ENCODE results near the gene USP12. TPM values are rescaled to one million over a fixed set of nuclear protein-coding genes. Genes with fewer than 3 reads are reported as not detected.
A peak's percentile ranks its signal among the peaks of the same experiment; 100 is the strongest.
"Not testable (repeated sequence)": the region's sequence is repeated elsewhere in the genome, so short reads cannot be mapped to it uniquely, and the experiment has no call there.

The USP12 gene
- total RNA-seq, 1 experiment from 2014 or later = 32.0 TPM

DNA sequence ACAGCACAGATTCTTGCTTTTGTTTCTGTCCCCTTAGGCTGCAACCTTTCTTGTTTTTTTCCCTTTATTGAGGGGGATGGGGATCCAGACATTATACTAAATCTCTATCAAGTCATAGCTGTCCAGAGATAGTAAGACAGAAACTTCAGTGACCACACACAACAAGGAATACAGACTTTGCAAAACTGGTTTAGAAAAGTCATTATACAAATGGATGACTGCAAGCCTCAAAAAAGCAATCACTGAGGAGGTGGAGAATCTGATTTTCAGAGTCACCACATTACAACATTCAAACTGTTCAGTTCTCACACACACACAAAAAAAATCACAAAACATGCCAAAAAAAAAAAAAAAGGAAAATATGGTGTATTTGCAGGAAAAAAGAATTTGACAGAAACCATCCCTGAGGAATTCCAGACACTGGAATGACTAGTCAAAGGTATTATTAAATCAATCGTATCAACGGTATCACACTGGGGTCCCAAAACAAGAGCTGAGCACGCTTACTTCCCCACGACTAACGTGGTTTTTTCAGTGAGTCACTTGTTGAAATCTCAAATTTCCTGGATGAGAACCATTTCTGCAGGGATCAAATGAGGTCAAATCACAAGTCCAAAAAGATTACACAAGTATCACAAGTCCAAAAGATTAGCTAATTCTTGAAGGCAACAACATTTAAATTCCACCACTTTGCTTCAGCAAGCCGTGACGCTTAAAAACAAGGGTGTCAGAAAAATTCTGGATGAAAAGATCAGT, 41.2 kb downstream of the USP12 start:
- Histone ChIP-seq H3K27ac (peak overlapping the region; percentile 44), H3K9me3 (replicated peaks) (no peaks in the 10 kb centered on the region)
- DNase-seq = peak in 1 of 2 experiments; percentile 62

DNA sequence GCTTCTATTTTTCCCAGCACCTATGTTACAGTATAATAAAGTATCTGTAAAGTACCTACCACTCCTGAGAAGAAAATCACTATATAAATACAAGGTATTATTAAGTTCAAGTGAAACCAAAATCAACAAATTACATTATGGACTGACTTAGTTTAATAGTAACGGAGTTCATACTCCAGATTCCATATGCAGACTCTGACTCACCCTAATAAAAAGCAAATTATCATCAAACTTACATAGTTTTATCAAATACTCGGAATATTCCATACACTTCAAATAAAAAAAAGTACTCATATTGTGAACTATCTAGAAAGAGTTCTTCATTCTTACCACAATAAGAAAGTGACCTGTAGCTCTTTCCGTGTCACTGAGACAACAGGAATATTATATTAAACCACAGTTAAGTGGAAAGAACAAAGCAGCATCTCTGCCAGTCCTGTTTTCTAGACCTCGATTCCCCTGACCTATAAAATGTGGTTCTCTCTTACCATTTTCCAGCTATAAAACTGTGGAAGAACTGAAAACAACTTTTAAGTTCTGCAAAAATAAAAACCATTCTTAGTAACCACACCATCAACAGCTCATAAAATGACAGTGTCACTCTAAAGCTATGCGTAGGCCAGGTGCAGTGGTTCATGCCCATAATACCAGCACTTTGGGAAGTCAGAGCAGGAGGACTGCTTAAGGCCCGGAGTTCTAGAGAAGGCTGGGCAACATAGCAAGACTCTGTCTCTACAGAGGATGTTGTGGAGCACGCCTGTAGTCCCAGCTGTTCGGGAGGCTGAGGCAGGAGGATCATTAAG, 42.6 kb downstream of the USP12 start:
- Histone ChIP-seq H3K4me3 (no peak overlapping the region), H3K9me3 (replicated peaks) (no peaks in the 10 kb centered on the region), H3K27me3 (no peaks in the 10 kb centered on the region), H3K4me1 (peaks cover 17% of the 10 kb centered on the region), H3K27ac (no peak overlapping the region), H3K36me3 (no peaks in the 10 kb centered on the region; the same call in 1 of the 2 replicates)
- DNase-seq = no peak

More for the DNA sequence above, 41.2 kb downstream of the USP12 start:
- Histone ChIP-seq H3K27me3 (no peaks in the 10 kb centered on the region), H3K4me1 (peaks cover 20% of the 10 kb centered on the region), H3K4me3 (no peak overlapping the region), H3K36me3 (no peaks in the 10 kb centered on the region; the same call in 1 of the 2 replicates)

DNA sequence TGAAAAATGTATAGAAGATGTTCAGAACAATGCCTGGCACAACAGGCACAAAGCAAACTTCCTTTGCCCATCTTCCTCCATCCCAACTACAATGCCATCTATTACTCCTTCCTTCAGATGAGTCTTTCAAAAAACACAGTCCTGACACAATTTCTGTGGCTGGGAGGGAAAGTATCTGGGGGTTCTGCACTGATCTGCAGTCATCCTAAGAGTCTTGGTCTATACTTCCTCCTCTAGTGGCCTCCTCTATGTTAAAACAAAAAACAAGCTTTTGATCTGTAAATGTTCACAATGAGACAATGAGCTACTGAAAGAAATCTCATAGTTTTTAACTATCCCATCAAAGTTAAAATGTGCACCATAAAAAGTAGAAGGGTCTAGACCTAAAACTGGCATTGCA, 44.8 kb downstream of the USP12 start:
- H3K36me3 ChIP-seq = no peaks in the 10 kb centered on the region
- H3K27me3 ChIP-seq = no peaks in the 10 kb centered on the region
- no peaks in the 10 kb centered on the region for H3K9me3 ChIP-seq (replicated peaks)
- H3K4me3 ChIP-seq = no peak overlapping the region
- peaks cover 14% of the 10 kb centered on the region for H3K4me1 ChIP-seq
- DNase-seq = no peak
- H3K27ac ChIP-seq = no peak overlapping the region

- DNase-seq = peak; percentile 83 to 86
- peak overlapping the region; percentile 59 for H3K4me3 ChIP-seq
Measured at GRCh38 chr13:27125357-27126282, 46.0 kb downstream of the USP12 start.

DNA sequence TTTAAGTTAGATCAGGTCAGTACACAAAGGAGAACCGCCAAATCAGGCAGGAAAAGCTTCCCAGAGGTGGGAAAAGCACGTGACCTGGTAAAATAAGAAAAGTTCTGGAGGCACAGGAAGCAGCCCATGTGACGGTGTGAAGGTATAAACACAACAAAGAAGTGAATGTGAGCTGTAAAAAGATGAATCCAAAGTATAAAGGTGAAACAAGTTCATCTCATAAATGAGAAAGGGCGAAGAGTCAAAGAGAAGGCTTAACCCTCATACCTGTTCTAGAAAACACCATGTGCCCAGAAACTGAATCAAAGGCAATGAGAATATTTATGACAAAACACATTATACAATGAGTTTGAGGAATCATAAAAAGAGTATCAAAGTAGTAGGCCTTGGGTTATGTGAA, 47.0 kb downstream of the USP12 start:
- Histone ChIP-seq H3K27me3 (no peaks in the 10 kb centered on the region), H3K4me3 (peak overlapping the region; percentile 59), H3K27ac (peak overlapping the region; percentile 71; the same call in 1 of the 2 replicates)

More at GRCh38 chr13:27125357-27126282, 46.0 kb downstream of the USP12 start:
- H3K27ac ChIP-seq = peak overlapping the region; percentile 71
- H3K9me3 ChIP-seq (replicated peaks) = no peaks in the 10 kb centered on the region
- peaks cover 19% of the 10 kb centered on the region for H3K4me1 ChIP-seq
- no peaks in the 10 kb centered on the region for H3K36me3 ChIP-seq
- no peaks in the 10 kb centered on the region for H3K27me3 ChIP-seq

DNA sequence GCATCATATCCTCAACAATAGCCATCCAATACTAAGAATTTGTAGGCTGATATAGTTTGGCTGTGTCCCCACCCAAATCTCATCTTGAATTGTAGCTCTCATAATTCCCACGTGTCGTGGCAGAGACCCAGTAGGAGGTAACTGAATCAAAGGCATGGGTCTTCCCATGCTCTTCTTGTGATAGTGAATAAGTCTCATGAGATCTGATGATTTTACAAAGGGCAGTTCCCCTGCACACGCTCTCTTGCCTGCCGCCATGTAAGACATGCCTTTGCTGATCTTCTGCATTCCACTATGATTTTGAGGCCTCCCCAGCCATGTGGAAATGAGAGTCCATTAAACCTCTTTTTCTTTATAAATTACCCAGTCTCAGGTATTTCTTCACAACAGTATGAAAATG, 48.2 kb downstream of the USP12 start:
- DNase-seq; H3K9me3 ChIP-seq (replicated peaks); H3K4me3 ChIP-seq; H3K36me3 ChIP-seq; H3K27me3 ChIP-seq; H3K27ac ChIP-seq: not testable (repeated sequence)
- peaks cover 27% of the 10 kb centered on the region for H3K4me1 ChIP-seq

More for the DNA sequence above, 47.0 kb downstream of the USP12 start:
- Histone ChIP-seq H3K36me3 (no peaks in the 10 kb centered on the region), H3K4me1 (peaks cover 21% of the 10 kb centered on the region), H3K9me3 (replicated peaks) (no peaks in the 10 kb centered on the region)
- no peak for DNase-seq

DNA sequence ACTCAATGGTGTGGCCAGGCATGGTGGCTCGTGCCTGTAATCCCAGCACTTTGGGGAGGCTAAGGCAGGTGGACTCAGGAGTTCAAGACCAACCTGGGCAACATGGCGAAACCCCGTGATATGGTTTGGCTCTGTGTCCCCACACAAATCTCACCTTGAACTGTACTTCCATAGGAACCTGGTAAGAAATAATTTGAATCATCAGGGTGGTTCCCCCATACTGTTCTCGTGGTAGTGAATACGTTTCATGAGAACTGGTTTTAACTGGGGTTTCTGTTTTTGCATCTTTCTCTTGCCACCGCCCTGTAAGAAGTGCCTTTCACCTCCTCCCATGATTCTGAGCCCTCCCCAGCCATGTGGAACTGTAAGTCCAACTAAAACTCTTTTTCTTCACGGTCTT, 49.6 kb downstream of the USP12 start:
- H3K27ac ChIP-seq = no peak overlapping the region

DNA sequence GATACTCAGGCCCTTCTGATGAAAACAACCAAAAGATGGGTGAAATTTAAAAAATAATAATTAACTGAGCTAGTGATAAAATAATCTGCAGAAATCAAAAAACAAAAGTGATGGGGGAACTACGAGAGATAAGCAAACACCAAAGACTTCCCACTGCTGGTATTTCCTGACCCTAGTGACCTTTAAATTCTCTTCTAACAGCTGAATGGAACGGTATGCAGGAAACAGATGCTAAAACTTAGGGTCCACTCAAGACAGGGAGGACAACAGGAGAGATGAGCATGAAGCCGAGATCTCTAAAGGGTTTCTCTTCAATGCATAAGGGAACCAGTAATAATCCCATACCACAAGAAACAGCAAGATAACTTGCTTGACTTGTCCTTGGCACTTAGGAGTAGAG, 50.8 kb downstream of the USP12 start:
- peak in 1 of 2 experiments; percentile 66 for DNase-seq
- Histone ChIP-seq H3K36me3 (no peaks in the 10 kb centered on the region), H3K4me1 (peaks cover 46% of the 10 kb centered on the region), H3K27ac (peak overlapping the region; percentile 25), H3K4me3 (no peak overlapping the region), H3K27me3 (no peaks in the 10 kb centered on the region), H3K9me3 (replicated peaks) (no peaks in the 10 kb centered on the region)

More for the DNA sequence above, 49.6 kb downstream of the USP12 start:
- DNase-seq = no peak
- Histone ChIP-seq H3K36me3 (no peaks in the 10 kb centered on the region), H3K9me3 (replicated peaks) (no peaks in the 10 kb centered on the region), H3K4me1 (peaks cover 41% of the 10 kb centered on the region), H3K27me3 (no peaks in the 10 kb centered on the region), H3K4me3 (no peak overlapping the region)

DNA sequence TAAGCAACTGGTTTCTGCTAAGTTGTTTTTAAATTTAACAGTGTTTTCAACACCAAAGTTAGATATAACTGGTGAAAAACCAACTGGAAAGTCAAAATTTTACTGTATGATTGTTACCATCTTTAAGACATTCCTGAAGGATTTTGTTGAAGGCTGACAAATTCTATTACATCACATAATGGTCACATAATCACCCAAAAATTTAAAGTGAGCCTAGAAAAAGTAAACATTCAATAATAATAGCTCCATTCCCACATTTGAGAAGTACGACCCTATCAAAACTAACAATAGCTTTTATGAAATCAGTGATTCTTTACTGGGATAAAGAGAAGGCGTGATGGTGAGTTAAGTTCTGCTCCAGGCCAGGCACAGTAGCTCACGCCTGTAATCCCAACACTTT, 51.6 kb downstream of the USP12 start:
- H3K36me3 ChIP-seq = peaks cover 4% of the 10 kb centered on the region; the same call in 1 of the 2 replicates
- DNase-seq = no peak
- H3K4me3 ChIP-seq = no peak overlapping the region
- no peaks in the 10 kb centered on the region for H3K27me3 ChIP-seq
- no peaks in the 10 kb centered on the region for H3K9me3 ChIP-seq (replicated peaks)
- no peak overlapping the region; the same call in 1 of the 2 replicates for H3K27ac ChIP-seq
- H3K4me1 ChIP-seq = peaks cover 46% of the 10 kb centered on the region

DNA sequence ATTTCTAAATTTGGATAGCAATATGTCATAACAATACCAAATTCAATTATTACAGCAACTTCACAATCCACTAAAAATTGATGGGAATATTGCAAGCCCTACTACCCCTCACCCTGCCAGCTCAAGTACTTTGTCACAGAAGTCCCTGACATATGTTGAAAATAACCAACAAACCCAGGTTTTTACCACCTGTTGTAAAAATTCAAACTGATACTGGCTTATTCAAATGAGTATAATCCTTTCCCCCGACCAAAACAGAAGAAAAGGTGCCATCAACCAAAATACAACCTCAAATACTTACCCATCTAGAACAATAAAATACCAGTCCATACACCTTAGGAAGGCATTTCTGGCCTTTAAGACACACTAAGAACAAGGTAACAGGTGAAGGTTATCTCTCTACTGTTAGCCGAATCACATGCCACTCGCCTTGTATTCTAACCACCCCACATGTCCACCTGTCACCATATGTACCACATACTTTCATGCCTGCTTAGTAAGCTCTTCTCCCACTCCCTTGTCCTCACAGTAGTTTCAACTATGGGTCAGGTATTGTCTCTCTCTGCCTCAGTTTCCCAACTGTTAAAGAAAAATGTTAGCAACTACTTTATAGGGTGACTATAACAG, 53.1 kb downstream of the USP12 start:
- H3K27me3 ChIP-seq = no peaks in the 10 kb centered on the region
- DNase-seq = peak in 1 of 2 experiments; percentile 51

DNA sequence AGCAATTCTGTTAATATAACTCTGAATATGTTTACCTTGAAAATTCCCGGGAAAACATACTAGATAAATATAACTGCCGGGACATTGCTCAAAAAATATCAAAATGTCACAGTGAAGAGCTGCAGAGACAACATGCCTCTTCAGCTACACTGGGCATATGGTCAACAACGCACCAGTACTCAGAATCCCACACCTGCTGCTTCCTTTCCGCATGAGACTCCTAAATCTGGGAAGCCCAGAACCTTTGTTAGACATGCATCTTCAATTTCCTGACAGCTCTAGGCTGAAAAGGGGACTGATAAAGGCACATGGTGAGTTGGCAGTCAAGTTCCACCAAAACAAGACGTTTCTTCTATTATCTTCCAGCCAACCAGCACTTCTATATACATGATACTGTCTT, 53.7 kb downstream of the USP12 start:
- peaks cover 9% of the 10 kb centered on the region for H3K36me3 ChIP-seq
- peaks cover 46% of the 10 kb centered on the region for H3K4me1 ChIP-seq
- peak; percentile 61 to 82 for DNase-seq
- H3K4me3 ChIP-seq = no peak overlapping the region
- no peaks in the 10 kb centered on the region for H3K27me3 ChIP-seq
- H3K27ac ChIP-seq = peak overlapping the region; percentile 68
- no peaks in the 10 kb centered on the region for H3K9me3 ChIP-seq (replicated peaks)

More for the DNA sequence above, 53.1 kb downstream of the USP12 start:
- no peaks in the 10 kb centered on the region for H3K9me3 ChIP-seq (replicated peaks)
- peaks cover 9% of the 10 kb centered on the region for H3K36me3 ChIP-seq
- peak overlapping the region; percentile 68 for H3K27ac ChIP-seq
- H3K4me3 ChIP-seq = no peak overlapping the region
- peaks cover 46% of the 10 kb centered on the region for H3K4me1 ChIP-seq

DNA sequence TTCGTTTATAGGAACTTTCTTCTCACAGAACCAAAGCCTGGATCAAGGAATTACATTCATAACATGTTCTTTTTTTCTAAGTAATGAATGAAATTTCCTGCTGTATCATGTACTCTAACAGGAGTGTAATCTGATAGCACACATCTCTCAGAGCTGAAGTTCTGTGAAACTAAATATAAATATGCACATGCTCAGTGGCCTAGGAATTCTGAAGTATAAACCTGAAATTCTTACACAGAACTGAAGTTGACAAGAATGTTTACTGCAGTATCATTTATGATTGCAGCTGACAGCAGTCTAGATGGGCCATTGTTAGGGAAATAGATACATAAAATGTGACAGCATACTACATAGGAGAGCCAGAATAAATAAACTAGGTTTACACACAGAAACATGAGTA, 54.5 kb downstream of the USP12 start:
- H3K4me1 ChIP-seq = peaks cover 46% of the 10 kb centered on the region
- H3K27me3 ChIP-seq = no peaks in the 10 kb centered on the region
- peak overlapping the region; percentile 68 for H3K27ac ChIP-seq
- peaks cover 12% of the 10 kb centered on the region for H3K36me3 ChIP-seq
- DNase-seq = peak in 1 of 2 experiments; percentile 38
- H3K9me3 ChIP-seq (replicated peaks) = no peaks in the 10 kb centered on the region
- H3K4me3 ChIP-seq = no peak overlapping the region

DNA sequence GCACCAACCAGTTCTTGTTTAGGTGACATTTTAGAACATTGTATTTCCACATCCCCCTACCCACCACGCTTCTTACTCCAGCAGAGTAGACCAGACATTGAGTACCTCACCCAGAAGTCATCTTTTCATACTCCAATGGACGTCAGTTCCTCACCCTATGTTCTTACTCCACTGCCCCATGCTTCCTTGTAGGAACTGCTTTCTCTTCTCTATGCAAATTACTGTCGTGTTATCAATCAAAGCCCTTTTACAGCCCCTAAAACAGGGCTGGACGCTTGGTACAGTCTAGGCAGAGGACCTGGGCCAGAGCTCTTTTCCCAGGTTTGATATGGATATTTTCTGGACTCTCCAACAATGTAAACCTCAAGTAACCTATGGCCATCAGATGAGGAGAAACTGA, 58.2 kb downstream of the USP12 start:
- no peak overlapping the region for H3K4me3 ChIP-seq
- no peak overlapping the region for H3K27ac ChIP-seq
- DNase-seq = no peak

GRCh38 chr13:27112006-27112405, 59.6 kb downstream of the USP12 start:
- DNase-seq = no peak
- H3K9me3 ChIP-seq (replicated peaks) = no peaks in the 10 kb centered on the region
- peaks cover 8% of the 10 kb centered on the region for H3K4me1 ChIP-seq
- no peaks in the 10 kb centered on the region for H3K27me3 ChIP-seq
- no peak overlapping the region for H3K4me3 ChIP-seq
- no peak overlapping the region for H3K27ac ChIP-seq
- H3K36me3 ChIP-seq = peaks cover 12% of the 10 kb centered on the region

More for the DNA sequence above, 58.2 kb downstream of the USP12 start:
- no peaks in the 10 kb centered on the region for H3K9me3 ChIP-seq (replicated peaks)
- peaks cover 19% of the 10 kb centered on the region for H3K4me1 ChIP-seq
- H3K36me3 ChIP-seq = peaks cover 12% of the 10 kb centered on the region
- H3K27me3 ChIP-seq = no peaks in the 10 kb centered on the region
